Endothelial cell of umbilical vein (primary cell): ENCODE data around the gene MRPS34. TPM values are rescaled to one million over a fixed set of nuclear protein-coding genes. Genes with fewer than 3 reads are reported as not detected.

ENCODE experiments used
- BruUV-seq: library from RNA; stranded (reverse); fragments of 400-500 nt; replicated peaks from 2 replicates; lab custom pipeline; 2021; lab: Mats Ljungman, UMichigan
- CTCF ChIA-PET: fragments of 300-600, 350-600 bp; sonication (Branson Sonifier 250); formaldehyde crosslinking; loops from one replicate; lab custom pipeline; 2021; ENCODE audit warnings: antibody characterized with exemption, inconsistent platforms; lab: Charles Lee
- POLR2A ChIA-PET: fragments of 300-600, 350-600 bp; sonication (Branson Sonifier 250); formaldehyde crosslinking; loops from one replicate; lab custom pipeline; 2021; ENCODE audit warnings: antibody characterized with exemption, inconsistent platforms; lab: Charles Lee
- DNase-seq: peaks from one replicate; pipeline ENCODE4 v3.0.0-alpha.2; 2011; ENCODE audit warnings: low read depth, low spot score
- FAIRE-seq: peaks from 2 replicates; lab custom pipeline; 2011; peaks lifted over from hg19 to GRCh38; lab: Jason Lieb, UNC
- H2AFZ ChIP-seq: 2 replicates; pipeline ENCODE4 v1.6.0; 2012; ENCODE audit warnings: low read depth, low read length, control low read depth, inconsistent platforms
- H3K27ac ChIP-seq: 2 replicates; pipeline ENCODE4 v1.5.1; 2011; ENCODE audit warnings: low read depth, mild to moderate bottlenecking, control low read depth, low read length, moderate library complexity; ENCODE audit not compliant: insufficient read depth
- H3K27me3 ChIP-seq, 2 experiments: 2 replicates each; pipeline versions ENCODE4 v1.6.0 to v1.6.1; 2011; ENCODE audit warnings: low read length in 2 of 2, mixed read lengths in 1 of 2; ENCODE audit not compliant: control insufficient read depth in 2 of 2, insufficient read depth in 2 of 2
- H3K36me3 ChIP-seq, 2 experiments: 2 replicates in 1 of 2; 3 replicates in 1 of 2; pipeline ENCODE4 v1.5.1; 2011; ENCODE audit warnings: low read length in 2 of 2, mild to moderate bottlenecking in 1 of 2, moderate library complexity in 1 of 2; ENCODE audit not compliant: control insufficient read depth in 2 of 2, insufficient read depth in 2 of 2; ENCODE audit errors: extremely low read depth in 1 of 2
- H3K4me1 ChIP-seq: 3 replicates; pipeline ENCODE4 v1.5.1; 2011; ENCODE audit warnings: mild to moderate bottlenecking, low read length; ENCODE audit not compliant: control insufficient read depth, insufficient read depth; ENCODE audit errors: extremely low read depth
- H3K4me2 ChIP-seq: 2 replicates; pipeline ENCODE4 v1.6.1; 2011; ENCODE audit warnings: low read length, control low read depth, mixed read lengths; ENCODE audit not compliant: insufficient read depth
- H3K4me3 ChIP-seq, 3 experiments: fragments of 200-600 bp in 1 of 3; sonication (generic), shearing (Covaris generic) in 1 of 3; replicated peaks in 1 of 3; 2 replicates each; pipeline ENCODE4 v1.5.1; 2011 to 2016; ENCODE audit warnings: control low read depth in 3 of 3, low read length in 3 of 3, mild to moderate bottlenecking in 2 of 3, inconsistent platforms in 1 of 3, low read depth in 1 of 3, moderate library complexity in 1 of 3; ENCODE audit not compliant: insufficient read depth in 1 of 3
- H3K79me2 ChIP-seq: 2 replicates; pipeline ENCODE4 v1.6.0; 2012; ENCODE audit warnings: low read length, inconsistent platforms; ENCODE audit not compliant: control insufficient read depth, insufficient read depth
- H3K9ac ChIP-seq: replicated peaks from 2 replicates; pipeline ENCODE3; 2011; ENCODE audit warnings: low read length, control low read depth; ENCODE audit not compliant: insufficient read depth; ENCODE audit errors: extremely low read depth
- H3K9me1 ChIP-seq: replicated peaks from 3 replicates; pipeline ENCODE4 v1.6.0; 2011; ENCODE audit warnings: mild to moderate bottlenecking, low read length; ENCODE audit not compliant: control insufficient read depth, insufficient read depth; ENCODE audit errors: extremely low read depth
- H3K9me3 ChIP-seq: replicated peaks from 2 replicates; pipeline ENCODE4 v1.5.1; 2012; ENCODE audit warnings: low read length, inconsistent platforms; ENCODE audit not compliant: control insufficient read depth, insufficient read depth
- H4K20me1 ChIP-seq: replicated peaks from 2 replicates; pipeline ENCODE3; 2011; ENCODE audit warnings: mild to moderate bottlenecking, low read length; ENCODE audit not compliant: control insufficient read depth, insufficient read depth; ENCODE audit errors: extremely low read depth
- CTCF ChIP-seq, 2 donors: IDR thresholded peaks; 1 replicate in 1 of 2; 2 replicates in 1 of 2; pipeline ENCODE4 v1.5.1; 2011; ENCODE audit warnings: low read length in 2 of 2, mild to moderate bottlenecking in 2 of 2, moderate library complexity in 2 of 2, control low read depth in 1 of 2, inconsistent platforms in 1 of 2, low read depth in 1 of 2; ENCODE audit not compliant: insufficient read depth in 1 of 2; ENCODE audit errors: extremely low read depth in 1 of 2
- EZH2 ChIP-seq: IDR thresholded peaks from 2 replicates; pipeline ENCODE4 v1.6.1; 2012; ENCODE audit warnings: borderline replicate concordance, low read depth, mild to moderate bottlenecking, moderate library complexity, low read length, inconsistent platforms; ENCODE audit not compliant: severe bottlenecking
- FOS ChIP-seq: IDR thresholded peaks from 2 replicates; pipeline ENCODE4 v1.6.1; 2011; ENCODE audit warnings: mild to moderate bottlenecking, low read length, moderate library complexity, borderline replicate concordance; ENCODE audit not compliant: insufficient read depth
- GATA2 ChIP-seq: IDR thresholded peaks from 2 replicates; pipeline ENCODE4 v1.7.0; 2011; ENCODE audit warnings: low read depth, mild to moderate bottlenecking, moderate library complexity, mixed read lengths, low read length; ENCODE audit not compliant: insufficient read length, insufficient read depth
- JUN ChIP-seq: IDR thresholded peaks from 2 replicates; pipeline ENCODE4 v1.6.1; 2011; ENCODE audit warnings: borderline replicate concordance, low read depth; ENCODE audit not compliant: insufficient read length, insufficient read depth
- MAX ChIP-seq: IDR thresholded peaks from 2 replicates; pipeline ENCODE4 v1.6.1; 2011; ENCODE audit not compliant: insufficient read depth, insufficient read length
- MYC ChIP-seq: IDR thresholded peaks from one replicate; pipeline ENCODE4 v1.6.1; 2011; ENCODE audit warnings: mild to moderate bottlenecking, low read depth, low read length
- POLR2A ChIP-seq: IDR thresholded peaks from 2 replicates; pipeline ENCODE4 v1.6.1; 2012; ENCODE audit warnings: low read depth, mild to moderate bottlenecking, control low read depth, low read length
- POLR2AphosphoS5 ChIP-seq: IDR thresholded peaks from 2 replicates; pipeline ENCODE4 v1.6.1; 2012; ENCODE audit warnings: low read depth, mild to moderate bottlenecking, control low read depth, low read length, moderate library complexity; ENCODE audit not compliant: insufficient read depth
- dilution Hi-C: fragments of 300-500 bp; cut with MboI; formaldehyde crosslinking; loops from one replicate; pipeline ENCODE4 v1.15.0; 2019; ENCODE audit warnings: low sequenced_read_pairs; ENCODE audit not compliant: extremely low pct_ligation_motif_present
- intact Hi-C: fragments of 100-400 bp; cut with micrococcal nuclease; formaldehyde crosslinking; loops from one replicate; pipeline ENCODE4 v1.10.0; 2022
- polyA plus RNA-seq, 4 experiments: library from polyadenylated mRNA; depleted of rRNA in 3 of 4; stranded (reverse) in 3 of 4; unstranded in 1 of 4; fragments of >200 nt; gene quantifications; 2 replicates each; pipeline versions ENCODE4 v1.2.1 to v1.2.3, GENCODE V29; 2011 to 2012; ENCODE audit warnings: missing spikeins in 1 of 4
- total RNA-seq: library from RNA; stranded (reverse); gene quantifications from 2 replicates; pipeline ENCODE4 v1.2.3, GENCODE V29; 2021

MRPS34 gene
- total and polyA plus RNA-seq, 2 donors (not counting 3 experiments of a cell fraction or from before 2014, with no cell fraction given), result 82.1 to 102 TPM

GRCh38 chr16:1754204-1754603 is 18.7 kb downstream of the MRPS34 start:
- no peak overlapping the region for H2AFZ ChIP-seq
- dilution Hi-C loops, result no loop called here
- H3K27ac ChIP-seq, result no peak overlapping the region
- H3K9me3 ChIP-seq, result no peaks in the 10 kb centered on the region
- no peaks in the 10 kb centered on the region for H3K27me3 ChIP-seq
- intact Hi-C loops, result no loop called here
- H3K36me3 ChIP-seq, result peaks cover 4 to 31% of the 10 kb centered on the region in 2 experiments
- H3K79me2 ChIP-seq, result no peaks in the 10 kb centered on the region
- DNase-seq (no peak), FAIRE-seq (no peak)
- H3K4me3 ChIP-seq, result no peak overlapping the region
- no peaks in the 10 kb centered on the region for H3K9me1 ChIP-seq
- no TSS peak for BruUV-seq
- ChIA-PET CTCF (no interaction called here), POLR2A (no interaction called here)
- H3K4me1 ChIP-seq, result no peaks in the 10 kb centered on the region
- H3K4me2 ChIP-seq, result no peak overlapping the region
- TF ChIP-seq EZH2, result no peak
- no peak for TF ChIP-seq POLR2A
- no peak for TF ChIP-seq GATA2
- TF ChIP-seq CTCF (IDR thresholded peaks at IDR 0.05; ENCODE audit: extremely low read depth in 1 of 2, insufficient read depth in 1 of 2, low read depth in 1 of 2, low read length in 2 of 2), result no peak
- TF ChIP-seq MAX, result no peak
- no peak for TF ChIP-seq MYC
- no peak for TF ChIP-seq POLR2AphosphoS5
- no peak for TF ChIP-seq JUN
- no peak for TF ChIP-seq FOS
- no peak overlapping the region for H3K9ac ChIP-seq
- no peaks in the 10 kb centered on the region for H4K20me1 ChIP-seq
